PC-3 (cell line): ENCODE results near the gene CACNA1S.

Source experiments
- CTCF ChIP-seq: fragments of 300-600 bp; sonication (generic); conservative IDR thresholded peaks from 2 replicates; pipeline ENCODE4 v1.5.1; 2017; ENCODE audit warnings: antibody characterized with exemption, low read depth, mild to moderate bottlenecking, low read length
- EZH2 ChIP-seq: fragments of 300-600 bp; sonication (generic); IDR thresholded peaks from one replicate; pipeline ENCODE4 v1.6.1; 2017; ENCODE audit warnings: antibody characterized with exemption, mild to moderate bottlenecking, low read length; ENCODE audit not compliant: unreplicated experiment
- EZH2phosphoT487 ChIP-seq: fragments of 300-600 bp; sonication (generic); IDR thresholded peaks from 2 replicates; pipeline ENCODE4 v1.6.1; 2018; ENCODE audit warnings: mild to moderate bottlenecking, antibody characterized with exemption, low read length, borderline replicate concordance

GRCh38 chr1:201060586-201060985 is 51.6 kb downstream of the CACNA1S start:
- TF ChIP-seq CTCF = no peak
- no peak for TF ChIP-seq EZH2
- no peak for TF ChIP-seq EZH2phosphoT487
